PC-9 (cell line): ENCODE data around the gene UBA7.
"Not testable (repeated sequence)": the region's sequence is repeated elsewhere in the genome, so short reads cannot be mapped to it uniquely, and the experiment has no call there.

ENCODE experiments used
- EZH2 ChIP-seq: fragments of 200-600 bp; sonication (generic); IDR thresholded peaks from 2 replicates; pipeline ENCODE4 v1.8.0; 2017; ENCODE audit warnings: antibody characterized with exemption, low read depth
- TF ChIP-seq, protein P1 (sequence below): fragments of 200-600 bp; sonication (generic); conservative IDR thresholded peaks from 2 replicates; pipeline ENCODE4 v1.6.1; 2017; ENCODE audit warnings: mixed run types, antibody characterized with exemption, mild to moderate bottlenecking, moderate library complexity

DNA sequence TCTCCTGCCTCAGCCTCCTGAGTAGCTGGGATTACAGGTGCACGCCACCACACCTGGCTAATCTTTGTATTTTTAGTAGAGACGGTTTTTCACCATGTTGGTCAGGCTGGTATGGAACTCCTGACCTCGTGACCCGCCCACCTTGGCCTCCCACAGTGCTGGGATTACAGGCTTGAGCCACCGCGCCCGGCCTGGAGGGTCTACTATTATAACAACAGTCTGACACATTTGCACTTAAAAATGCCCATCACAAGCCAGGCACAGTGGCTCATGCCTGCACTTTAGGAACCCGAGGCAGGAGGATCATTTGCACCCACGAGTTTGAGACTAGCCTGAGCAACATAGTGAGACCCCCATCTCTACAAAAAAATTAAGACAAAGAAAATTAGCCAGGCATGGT is 31.5 kb downstream of the UBA7 start:
- TF ChIP-seq, protein P1, sequence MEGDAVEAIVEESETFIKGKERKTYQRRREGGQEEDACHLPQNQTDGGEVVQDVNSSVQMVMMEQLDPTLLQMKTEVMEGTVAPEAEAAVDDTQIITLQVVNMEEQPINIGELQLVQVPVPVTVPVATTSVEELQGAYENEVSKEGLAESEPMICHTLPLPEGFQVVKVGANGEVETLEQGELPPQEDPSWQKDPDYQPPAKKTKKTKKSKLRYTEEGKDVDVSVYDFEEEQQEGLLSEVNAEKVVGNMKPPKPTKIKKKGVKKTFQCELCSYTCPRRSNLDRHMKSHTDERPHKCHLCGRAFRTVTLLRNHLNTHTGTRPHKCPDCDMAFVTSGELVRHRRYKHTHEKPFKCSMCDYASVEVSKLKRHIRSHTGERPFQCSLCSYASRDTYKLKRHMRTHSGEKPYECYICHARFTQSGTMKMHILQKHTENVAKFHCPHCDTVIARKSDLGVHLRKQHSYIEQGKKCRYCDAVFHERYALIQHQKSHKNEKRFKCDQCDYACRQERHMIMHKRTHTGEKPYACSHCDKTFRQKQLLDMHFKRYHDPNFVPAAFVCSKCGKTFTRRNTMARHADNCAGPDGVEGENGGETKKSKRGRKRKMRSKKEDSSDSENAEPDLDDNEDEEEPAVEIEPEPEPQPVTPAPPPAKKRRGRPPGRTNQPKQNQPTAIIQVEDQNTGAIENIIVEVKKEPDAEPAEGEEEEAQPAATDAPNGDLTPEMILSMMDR = not testable (repeated sequence)
- TF ChIP-seq EZH2 = not testable (repeated sequence)
